SIG-M5 treated with dmso at 0.1 percent for 504 hours (cell line): ENCODE data around the gene ACSM2B.
A peak's percentile ranks its signal among the peaks of the same experiment; 100 is the strongest.
"Not testable (repeated sequence)": the region's sequence is repeated elsewhere in the genome, so short reads cannot be mapped to it uniquely, and the experiment has no call there.

Source experiments
- DNase-seq: peaks from one replicate; lab custom pipeline; 2025; ENCODE audit not compliant: unreplicated experiment; lab: John Stamatoyannopoulos, UW

ACSM2B gene

GRCh38 chr16:20595694-20596093 lies 19.5 kb upstream of the ACSM2B start:
- not testable (repeated sequence) for DNase-seq

GRCh38 chr16:20595068-20595467 lies 18.9 kb upstream of the ACSM2B start:
- not testable (repeated sequence) for DNase-seq

GRCh38 chr16:20592780-20593179 lies 16.6 kb upstream of the ACSM2B start:
- DNase-seq = not testable (repeated sequence)

GRCh38 chr16:20589486-20589885 lies 13.3 kb upstream of the ACSM2B start:
- DNase-seq = not testable (repeated sequence)

GRCh38 chr16:20587645-20588074 lies 11.5 kb upstream of the ACSM2B start:
- not testable (repeated sequence) for DNase-seq

- DNase-seq = not testable (repeated sequence)
Measured at GRCh38 chr16:20586716-20587115, 10.5 kb upstream of the ACSM2B start.

GRCh38 chr16:20586112-20586511 lies 9.9 kb upstream of the ACSM2B start:
- DNase-seq = not testable (repeated sequence)

- DNase-seq = not testable (repeated sequence)
Measured at GRCh38 chr16:20580487-20581259, 4.5 kb upstream of the ACSM2B start.

GRCh38 chr16:20578091-20578490 lies 1.9 kb upstream of the ACSM2B start:
- DNase-seq = not testable (repeated sequence)

GRCh38 chr16:20569117-20569651 lies 7.0 kb downstream of the ACSM2B start:
- DNase-seq = not testable (repeated sequence)

GRCh38 chr16:20568404-20568803 lies 7.8 kb downstream of the ACSM2B start:
- DNase-seq = no peak

- no peak for DNase-seq
Measured at GRCh38 chr16:20566864-20567263, 9.3 kb downstream of the ACSM2B start.

- DNase-seq = not testable (repeated sequence)
Measured at GRCh38 chr16:20565334-20565733, 10.8 kb downstream of the ACSM2B start.

- not testable (repeated sequence) for DNase-seq
Measured at GRCh38 chr16:20564218-20564617, 11.9 kb downstream of the ACSM2B start.

- DNase-seq = not testable (repeated sequence)
Measured at GRCh38 chr16:20555628-20556027, 20.5 kb downstream of the ACSM2B start.

GRCh38 chr16:20554689-20555088 lies 21.5 kb downstream of the ACSM2B start:
- DNase-seq = not testable (repeated sequence)

GRCh38 chr16:20553493-20553892 lies 22.7 kb downstream of the ACSM2B start:
- DNase-seq = peak; percentile 1

- not testable (repeated sequence) for DNase-seq
Measured at GRCh38 chr16:20546951-20547350, 29.2 kb downstream of the ACSM2B start.

- DNase-seq = not testable (repeated sequence)
Measured at GRCh38 chr16:20546278-20546853, 29.8 kb downstream of the ACSM2B start.

GRCh38 chr16:20540603-20541316 lies 35.4 kb downstream of the ACSM2B start:
- not testable (repeated sequence) for DNase-seq

GRCh38 chr16:20538687-20539086 lies 37.5 kb downstream of the ACSM2B start:
- DNase-seq = no peak
